T-helper 17 cell (primary cell): ENCODE measurements around the gene PLOD2. TPM values are rescaled to one million over a fixed set of nuclear protein-coding genes. Genes with fewer than 3 reads are reported as not detected.

ENCODE experiments used
- ATAC-seq: fragments of 150-1000 bp; cut with Tn5 transposase; 2 replicates; pipeline ENCODE4 v1.10.0; 2021; ENCODE audit warnings: mild to moderate bottlenecking, moderate library complexity
- DNase-seq, 3 donors: peaks; one replicate each; pipeline versions ENCODE4 v3.0.0 to v3.0.0-alpha.2; 2020 to 2021
- H3K9me3 ChIP-seq: one replicate; pipeline ENCODE4 v1.7.0; 2013; ENCODE audit warnings: low read length, mild to moderate bottlenecking; ENCODE audit not compliant: control insufficient read depth, poor library complexity, severe bottlenecking
- H3K27ac Mint-ChIP-seq: one replicate; pipeline ENCODE4 v1.8.0; 2022; ENCODE audit warnings: mild to moderate bottlenecking, moderate library complexity, mixed read lengths
- H3K27me3 Mint-ChIP-seq: one replicate; pipeline ENCODE4 v1.8.0; 2022; ENCODE audit warnings: mixed read lengths
- H3K36me3 Mint-ChIP-seq: one replicate; pipeline ENCODE4 v1.8.0; 2022; ENCODE audit warnings: low read depth, mixed read lengths
- H3K4me1 Mint-ChIP-seq: one replicate; pipeline ENCODE4 v1.8.0; 2022; ENCODE audit warnings: mild to moderate bottlenecking, mixed read lengths
- H3K4me3 Mint-ChIP-seq: one replicate; pipeline ENCODE4 v1.8.0; 2022; ENCODE audit warnings: mild to moderate bottlenecking, moderate library complexity, mixed read lengths
- total RNA-seq, 4 donors: library from RNA in 2 of 4; stranded (reverse) in 2 of 4; gene quantifications; one replicate each; pipeline ENCODE4 v1.2.3 and lab custom pipeline; 2022 to 2026

The PLOD2 gene
- total RNA-seq, 2 donors from 2014 or later: 0.17 to 1.9 TPM

DNA sequence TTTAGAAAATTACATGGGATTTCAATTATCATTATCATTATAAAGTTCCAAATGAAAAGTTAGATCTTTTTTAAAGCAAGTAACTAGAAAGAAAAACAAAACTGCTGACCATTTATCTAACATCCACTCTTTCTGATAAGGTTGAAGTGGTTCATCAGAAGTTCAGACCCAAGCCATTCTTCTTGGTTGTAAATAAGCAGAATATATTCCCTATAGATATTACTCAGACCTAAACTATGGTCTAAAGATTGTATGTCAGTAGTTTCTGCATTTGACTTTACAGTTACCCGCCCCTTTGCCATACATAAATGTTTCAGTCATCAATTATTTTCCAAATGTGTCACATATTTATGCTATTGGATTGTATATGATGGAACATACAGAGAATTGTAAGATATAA lies 136.7 kb downstream of the PLOD2 start:
- no peaks in the 10 kb centered on the region for H3K27me3 Mint-ChIP-seq
- no peak overlapping the region for H3K27ac Mint-ChIP-seq
- no peak overlapping the region for H3K4me3 Mint-ChIP-seq
- no peaks in the 10 kb centered on the region for H3K4me1 Mint-ChIP-seq
- no peak for ATAC-seq
- no peaks in the 10 kb centered on the region for H3K36me3 Mint-ChIP-seq
- H3K9me3 ChIP-seq: no peaks in the 10 kb centered on the region
- DNase-seq: no peak

DNA sequence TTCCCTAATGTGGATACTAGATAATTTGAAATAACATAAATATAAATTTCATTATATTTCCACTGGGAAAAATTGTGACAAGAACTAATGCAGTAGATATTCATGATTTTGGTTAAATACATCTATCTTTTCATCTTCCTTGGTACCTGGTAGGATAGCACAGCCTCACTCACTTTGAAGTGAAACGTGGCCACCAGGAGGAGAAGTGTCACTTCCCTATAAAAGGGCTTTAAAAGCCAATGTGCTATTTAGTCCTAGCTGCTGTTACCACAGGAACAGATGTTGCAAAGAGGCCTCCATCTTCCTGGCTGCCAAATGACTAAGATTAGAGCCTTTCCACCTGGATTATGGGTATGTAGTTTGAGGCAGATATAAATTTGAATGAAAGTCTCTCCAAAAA lies 140.0 kb downstream of the PLOD2 start:
- no peak overlapping the region for H3K4me3 Mint-ChIP-seq
- H3K27ac Mint-ChIP-seq: no peak overlapping the region
- ATAC-seq: no peak
- no peaks in the 10 kb centered on the region for H3K4me1 Mint-ChIP-seq
- no peaks in the 10 kb centered on the region for H3K9me3 ChIP-seq
- no peak for DNase-seq
- no peaks in the 10 kb centered on the region for H3K27me3 Mint-ChIP-seq
- no peaks in the 10 kb centered on the region for H3K36me3 Mint-ChIP-seq

GRCh38 chr3:146019508-146019907 lies 141.5 kb downstream of the PLOD2 start:
- ATAC-seq (no peak), DNase-seq (no peak)
- no peaks in the 10 kb centered on the region for H3K27me3 Mint-ChIP-seq
- H3K4me1 Mint-ChIP-seq: no peaks in the 10 kb centered on the region
- no peaks in the 10 kb centered on the region for H3K9me3 ChIP-seq
- H3K27ac Mint-ChIP-seq: no peak overlapping the region
- H3K36me3 Mint-ChIP-seq: no peaks in the 10 kb centered on the region
- no peak overlapping the region for H3K4me3 Mint-ChIP-seq

Other genes with a start within 250 kb of the PLOD2 start
- gene PLSCR4, start 89.9 kb upstream of the PLOD2 start, total RNA-seq: under 1 TPM in 1 of 2 donors, not detected in 1; 0.78 TPM